Smooth muscle cell (in vitro differentiated cells): Measurements from ENCODE around the gene LRP5. TPM values are rescaled to one million over a fixed set of nuclear protein-coding genes. Genes with fewer than 3 reads are reported as not detected.

Source experiments
- DNase-seq: peaks from one replicate; lab custom pipeline; 2025; ENCODE audit not compliant: unreplicated experiment; lab: John Stamatoyannopoulos, UW
- H2AFZ ChIP-seq: fragments of 200-600 bp; sonication (generic); 2 replicates; pipeline ENCODE4 v1.6.0; 2016; ENCODE audit warnings: antibody characterized with exemption, low read depth, mild to moderate bottlenecking
- H3F3A ChIP-seq: fragments of 200-600 bp; sonication (generic); 2 replicates; pipeline ENCODE4 v1.6.0; 2017; ENCODE audit warnings: antibody characterized with exemption, low read depth
- H3K27ac ChIP-seq: fragments of 200-600 bp; sonication (generic); 2 replicates; pipeline ENCODE4 v1.5.1; 2016; ENCODE audit warnings: low read depth, mild to moderate bottlenecking
- H3K27me3 ChIP-seq: fragments of 200-600 bp; sonication (generic); 2 replicates; pipeline ENCODE4 v1.6.1; 2016; ENCODE audit warnings: low read depth, mild to moderate bottlenecking
- H3K36me3 ChIP-seq: fragments of 200-600 bp; sonication (generic); 2 replicates; pipeline ENCODE4 v1.5.1; 2016; ENCODE audit warnings: low read depth
- H3K4me1 ChIP-seq: fragments of 200-600 bp; sonication (generic); 2 replicates; pipeline ENCODE4 v1.5.1; 2016; ENCODE audit warnings: low read depth
- H3K4me2 ChIP-seq: fragments of 200-600 bp; sonication (generic); 2 replicates; pipeline ENCODE4 v1.6.0; 2016; ENCODE audit warnings: mild to moderate bottlenecking
- H3K4me3 ChIP-seq: fragments of 200-600 bp; sonication (generic); 2 replicates; pipeline ENCODE4 v1.5.1; 2016; ENCODE audit warnings: mild to moderate bottlenecking
- H3K79me2 ChIP-seq: fragments of 200-600 bp; sonication (generic); 2 replicates; pipeline ENCODE4 v1.6.0; 2016; ENCODE audit warnings: low read depth, mild to moderate bottlenecking
- H3K9ac ChIP-seq: fragments of 200-600 bp; sonication (generic); 2 replicates; pipeline ENCODE4 v1.6.0; 2016; ENCODE audit warnings: low read depth
- H3K9me3 ChIP-seq: fragments of 200-600 bp; sonication (generic); replicated peaks from 2 replicates; pipeline ENCODE4 v1.5.1; 2016; ENCODE audit warnings: low read depth
- H4K20me1 ChIP-seq: fragments of 200-600 bp; sonication (generic); 2 replicates; pipeline ENCODE4 v1.6.0; 2016; ENCODE audit warnings: low read depth
- WGBS: methylation state at CpG from one replicate; pipeline ENCODE4 v1.1.7; 2016; ENCODE audit warnings: low lambda C conversion rate; 5-methylcytosine and 5-hydroxymethylcytosine counted together
- polyA plus RNA-seq: library from polyadenylated mRNA; unstranded; fragments of >200 nt; fragmentation: Nextera tagmentation; extraction: Ambion mirVana; gene quantifications from 2 replicates; pipeline ENCODE4 v1.2.1, GENCODE V29; 2016
- total RNA-seq: library from RNA; depleted of rRNA; stranded (reverse); fragments of >200 nt; gene quantifications from 2 replicates; pipeline ENCODE4 v1.2.3, GENCODE V29; 2014
- TF ChIP-seq, protein P1 (sequence below): fragments of 200-600 bp; sonication (generic); IDR thresholded peaks from 2 replicates; pipeline ENCODE4 v1.5.1; 2017; ENCODE audit warnings: borderline replicate concordance, mild to moderate bottlenecking, antibody characterized with exemption; ENCODE audit not compliant: insufficient read depth, poor library complexity, severe bottlenecking

LRP5 gene
- total and polyA plus RNA-seq, 2 experiments from 2014 or later = 16.1 to 26.6 TPM

- H3K27ac ChIP-seq = no peak overlapping the region
- no peak overlapping the region for H2AFZ ChIP-seq
- H3K4me2 ChIP-seq = peak overlapping the region; percentile 22
- H3K9ac ChIP-seq = no peak overlapping the region
- no peaks in the 10 kb centered on the region for H3K9me3 ChIP-seq
- no peaks in the 10 kb centered on the region for H3K36me3 ChIP-seq
- 71% methylated on average over 14 of the region's 14 CpGs for WGBS
- H3K4me3 ChIP-seq = no peak overlapping the region
- DNase-seq = no peak
- peaks cover 43% of the 10 kb centered on the region for H3K4me1 ChIP-seq
- H3K27me3 ChIP-seq = no peaks in the 10 kb centered on the region
- TF ChIP-seq, protein P1, sequence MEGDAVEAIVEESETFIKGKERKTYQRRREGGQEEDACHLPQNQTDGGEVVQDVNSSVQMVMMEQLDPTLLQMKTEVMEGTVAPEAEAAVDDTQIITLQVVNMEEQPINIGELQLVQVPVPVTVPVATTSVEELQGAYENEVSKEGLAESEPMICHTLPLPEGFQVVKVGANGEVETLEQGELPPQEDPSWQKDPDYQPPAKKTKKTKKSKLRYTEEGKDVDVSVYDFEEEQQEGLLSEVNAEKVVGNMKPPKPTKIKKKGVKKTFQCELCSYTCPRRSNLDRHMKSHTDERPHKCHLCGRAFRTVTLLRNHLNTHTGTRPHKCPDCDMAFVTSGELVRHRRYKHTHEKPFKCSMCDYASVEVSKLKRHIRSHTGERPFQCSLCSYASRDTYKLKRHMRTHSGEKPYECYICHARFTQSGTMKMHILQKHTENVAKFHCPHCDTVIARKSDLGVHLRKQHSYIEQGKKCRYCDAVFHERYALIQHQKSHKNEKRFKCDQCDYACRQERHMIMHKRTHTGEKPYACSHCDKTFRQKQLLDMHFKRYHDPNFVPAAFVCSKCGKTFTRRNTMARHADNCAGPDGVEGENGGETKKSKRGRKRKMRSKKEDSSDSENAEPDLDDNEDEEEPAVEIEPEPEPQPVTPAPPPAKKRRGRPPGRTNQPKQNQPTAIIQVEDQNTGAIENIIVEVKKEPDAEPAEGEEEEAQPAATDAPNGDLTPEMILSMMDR = no peak
- peaks cover 50% of the 10 kb centered on the region for H3K79me2 ChIP-seq
- peaks cover 42% of the 10 kb centered on the region for H4K20me1 ChIP-seq
- peaks cover 10% of the 10 kb centered on the region for H3F3A ChIP-seq
These were observed 19.1 kb downstream of the LRP5 start for GRCh38 chr11:68331338-68331947.

DNA sequence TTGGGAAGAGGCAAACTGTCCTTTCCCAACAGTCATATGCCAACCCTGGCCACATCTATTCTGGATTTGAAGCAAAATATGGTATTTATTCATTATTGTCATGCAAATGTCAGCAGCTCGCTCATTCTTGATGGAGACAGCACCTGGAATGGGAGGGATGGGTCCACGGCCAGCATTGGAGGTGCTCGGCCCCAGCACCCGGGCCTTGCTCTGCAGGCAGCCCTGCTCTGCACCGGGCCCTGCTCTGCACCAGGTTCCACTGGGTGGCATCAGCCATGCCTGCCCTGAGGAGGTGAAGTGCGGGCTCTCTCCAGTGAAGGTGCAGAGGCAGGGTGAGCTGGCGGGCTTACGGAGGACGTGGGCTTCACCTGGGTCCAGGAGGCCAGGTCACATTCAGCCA lies 19.8 kb downstream of the LRP5 start:
- peaks cover 43% of the 10 kb centered on the region for H3K4me1 ChIP-seq
- peaks cover 10% of the 10 kb centered on the region for H3F3A ChIP-seq
- no peak for DNase-seq
- TF ChIP-seq, protein P1 = no peak
- 99% methylated on average over 9 of the region's 9 CpGs for WGBS
- H3K4me2 ChIP-seq = no peak overlapping the region
- H3K36me3 ChIP-seq = no peaks in the 10 kb centered on the region
- H3K79me2 ChIP-seq = peaks cover 45% of the 10 kb centered on the region
- no peaks in the 10 kb centered on the region for H3K9me3 ChIP-seq
- no peak overlapping the region for H3K9ac ChIP-seq
- H3K27ac ChIP-seq = no peak overlapping the region
- H4K20me1 ChIP-seq = peaks cover 42% of the 10 kb centered on the region
- H3K4me3 ChIP-seq = no peak overlapping the region
- no peak overlapping the region for H2AFZ ChIP-seq
- no peaks in the 10 kb centered on the region for H3K27me3 ChIP-seq

GRCh38 chr11:68333173-68333572 lies 20.8 kb downstream of the LRP5 start:
- Histone ChIP-seq H3K27me3 (no peaks in the 10 kb centered on the region), H3K4me1 (peaks cover 37% of the 10 kb centered on the region), H3K36me3 (no peaks in the 10 kb centered on the region), H3K4me3 (no peak overlapping the region), H3K9me3 (no peaks in the 10 kb centered on the region), H2AFZ (no peak overlapping the region), H3K9ac (no peak overlapping the region), H4K20me1 (peaks cover 44% of the 10 kb centered on the region), H3K27ac (no peak overlapping the region), H3K79me2 (peaks cover 36% of the 10 kb centered on the region), H3F3A (peaks cover 10% of the 10 kb centered on the region), H3K4me2 (no peak overlapping the region)
- DNase-seq = no peak
- 94% methylated on average over 4 of the region's 4 CpGs for WGBS
- TF ChIP-seq, protein P1 = no peak

DNA sequence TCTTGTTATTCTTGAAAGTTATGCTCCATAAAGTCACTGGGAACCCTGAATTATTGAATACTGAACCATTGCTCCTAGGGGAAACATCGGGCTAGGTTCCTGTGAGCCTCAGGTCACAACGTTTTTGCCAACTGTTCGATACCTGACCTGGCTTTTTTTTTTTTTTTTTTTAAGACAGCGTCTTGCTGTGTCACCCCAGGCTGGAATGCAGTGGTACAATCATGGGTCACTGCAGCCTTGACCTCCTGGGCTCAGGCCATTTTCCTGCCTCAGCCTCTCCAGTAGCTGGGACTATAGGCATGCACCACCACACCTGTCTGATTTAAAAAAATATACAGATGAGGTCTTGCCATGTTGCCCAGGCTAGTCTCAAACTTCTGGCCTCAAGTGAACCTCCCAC lies 22.5 kb downstream of the LRP5 start:
- Histone ChIP-seq H3K79me2 (peaks cover 38% of the 10 kb centered on the region), H3K4me2 (no peak overlapping the region), H2AFZ (no peak overlapping the region), H4K20me1 (peaks cover 35% of the 10 kb centered on the region), H3F3A (no peaks in the 10 kb centered on the region), H3K9ac (no peak overlapping the region), H3K9me3 (no peaks in the 10 kb centered on the region), H3K27ac (no peak overlapping the region), H3K36me3 (no peaks in the 10 kb centered on the region), H3K27me3 (no peaks in the 10 kb centered on the region), H3K4me1 (peaks cover 26% of the 10 kb centered on the region), H3K4me3 (no peak overlapping the region)
- 96% methylated on average over 4 of the region's 4 CpGs for WGBS
- TF ChIP-seq, protein P1 = no peak
- no peak for DNase-seq
